GM18519 (cell line): ENCODE results near the gene LYRM9.
"Not testable (repeated sequence)": the region's sequence is repeated elsewhere in the genome, so short reads cannot be mapped to it uniquely, and the experiment has no call there.

Experiments used
- ATAC-seq: cut with Tn5 transposase; IDR thresholded peaks from one replicate; pipeline ENCODE4 v1.9.1; 2021; ENCODE audit warnings: mild to moderate bottlenecking, moderate library complexity; ENCODE audit not compliant: unreplicated experiment, low FRiP score

LYRM9 gene

DNA sequence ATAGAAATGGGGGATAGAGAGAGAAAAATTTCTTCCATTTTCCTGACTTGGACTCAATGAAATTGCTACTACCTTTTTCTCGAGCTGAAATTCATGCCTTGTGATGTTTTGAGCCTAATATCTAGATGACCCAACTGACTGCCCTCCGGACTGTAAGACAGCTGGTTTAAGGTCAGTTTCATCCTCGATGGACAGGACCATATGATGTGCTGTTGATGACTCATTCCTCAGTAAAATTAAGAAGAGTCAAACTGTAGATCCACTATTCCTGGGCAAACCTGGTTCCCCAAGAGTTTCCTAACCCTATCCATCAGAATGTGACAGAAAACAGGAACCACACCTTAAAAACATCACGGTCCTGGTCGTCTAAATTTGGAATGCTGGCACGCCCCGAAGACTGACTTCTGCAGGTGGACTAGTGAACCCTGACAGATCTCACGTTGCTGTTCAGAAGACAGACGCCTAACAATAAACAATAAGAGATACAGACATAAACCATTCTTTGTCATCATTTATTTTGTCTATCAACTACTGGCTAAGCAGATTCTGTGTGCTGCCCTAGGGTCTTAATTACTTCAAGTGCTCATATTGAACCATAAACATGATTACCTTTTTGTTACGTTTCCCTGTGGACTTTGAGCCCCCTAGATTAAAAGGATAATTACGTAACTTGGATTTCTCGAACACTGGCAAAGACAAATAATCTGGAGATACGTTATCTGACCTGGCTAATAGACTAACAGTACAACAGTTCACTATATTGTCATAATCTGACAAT, 47.7 kb downstream of the LYRM9 start:
- ATAC-seq = no peak

DNA sequence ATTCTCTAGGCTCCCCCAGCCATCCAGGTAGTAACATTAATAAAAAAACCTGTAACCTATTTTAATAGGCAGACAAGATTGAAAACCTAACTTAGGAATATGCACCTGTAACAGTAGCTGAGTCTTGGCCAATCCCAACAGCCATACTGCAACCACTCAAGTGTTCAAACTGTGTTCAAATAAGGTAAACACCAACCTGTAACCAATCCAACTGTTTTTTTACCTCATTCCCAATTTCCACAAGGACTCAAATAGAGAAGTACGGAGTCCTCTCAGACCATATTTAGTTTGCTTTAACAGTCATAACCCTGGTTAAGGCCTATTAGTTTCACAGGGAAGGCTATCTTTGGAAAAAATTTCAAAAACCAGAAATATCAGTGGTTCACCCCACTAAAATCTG, 52.5 kb downstream of the LYRM9 start:
- no peak for ATAC-seq

DNA sequence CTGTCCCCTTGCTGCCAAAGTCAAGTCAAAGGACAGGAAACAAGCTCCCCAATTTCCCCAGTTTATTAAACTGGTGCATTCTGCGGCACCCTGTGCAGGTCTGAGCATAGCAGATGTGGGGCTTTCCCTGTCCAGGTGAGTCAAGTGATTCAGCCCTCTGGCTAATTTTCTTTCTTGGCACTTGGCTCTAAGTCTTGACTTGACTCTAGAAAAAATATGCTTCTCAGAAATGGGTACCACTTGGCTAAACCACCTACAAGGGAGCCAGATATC, 52.8 kb downstream of the LYRM9 start:
- ATAC-seq = not testable (repeated sequence)

DNA sequence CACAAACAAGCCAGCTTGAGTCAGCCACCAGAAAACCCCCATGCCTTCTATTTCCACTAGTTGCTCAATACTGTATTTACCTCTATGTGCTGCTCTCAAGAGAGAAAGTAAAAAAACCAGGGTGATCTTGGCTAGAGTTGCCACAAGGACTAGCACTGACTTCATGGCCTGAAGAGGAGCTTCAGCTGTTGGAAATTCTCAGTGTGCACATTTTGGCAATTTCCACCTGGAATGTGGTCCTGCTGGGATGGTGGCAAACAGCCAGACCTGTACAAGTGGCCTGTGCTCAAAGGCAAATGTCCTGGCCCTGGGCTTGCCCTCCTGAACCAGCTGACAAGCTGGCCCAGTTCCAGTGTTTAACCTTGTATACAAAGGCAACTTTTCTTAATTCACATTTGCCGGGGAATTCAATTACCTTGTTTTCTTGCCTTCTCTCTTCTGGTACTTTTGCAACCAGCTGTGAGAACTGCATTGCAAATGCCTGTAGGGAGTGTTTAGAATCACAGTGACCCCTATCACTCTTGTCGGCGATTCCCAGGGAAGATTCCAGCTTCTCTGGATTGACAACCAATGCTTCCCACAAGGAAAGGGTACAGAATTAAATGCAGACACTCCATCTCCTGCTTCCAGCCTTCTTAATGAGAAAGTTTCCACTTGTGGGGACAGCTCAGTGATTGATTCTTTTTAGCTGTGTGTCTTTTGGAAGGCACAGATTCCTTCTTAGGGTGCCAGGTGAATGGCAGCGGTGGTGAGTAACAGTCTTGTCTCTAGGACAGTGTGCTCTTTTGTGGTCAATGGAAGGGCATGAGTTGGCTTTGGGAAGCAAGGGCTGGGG, 53.4 kb downstream of the LYRM9 start:
- ATAC-seq = not testable (repeated sequence)

DNA sequence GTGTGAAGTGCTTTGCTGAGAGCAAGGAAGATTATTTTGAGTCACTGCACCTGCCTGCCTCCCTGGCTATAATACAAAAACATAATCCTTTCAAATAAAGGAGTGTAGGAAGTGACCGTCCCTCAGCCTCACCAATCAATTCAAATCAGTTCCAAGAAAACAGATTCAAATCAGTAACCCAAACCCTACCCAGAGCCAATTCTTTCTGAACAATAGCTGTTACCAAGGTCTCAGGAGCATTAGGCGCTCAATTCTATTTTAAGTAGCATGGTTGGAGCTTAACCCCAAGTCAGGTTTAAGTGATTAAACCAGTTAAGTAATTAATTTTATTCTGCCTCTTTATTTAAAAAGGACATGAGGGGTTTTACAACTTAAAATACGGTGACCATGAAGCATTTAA, 54.6 kb downstream of the LYRM9 start:
- ATAC-seq = not testable (repeated sequence)

DNA sequence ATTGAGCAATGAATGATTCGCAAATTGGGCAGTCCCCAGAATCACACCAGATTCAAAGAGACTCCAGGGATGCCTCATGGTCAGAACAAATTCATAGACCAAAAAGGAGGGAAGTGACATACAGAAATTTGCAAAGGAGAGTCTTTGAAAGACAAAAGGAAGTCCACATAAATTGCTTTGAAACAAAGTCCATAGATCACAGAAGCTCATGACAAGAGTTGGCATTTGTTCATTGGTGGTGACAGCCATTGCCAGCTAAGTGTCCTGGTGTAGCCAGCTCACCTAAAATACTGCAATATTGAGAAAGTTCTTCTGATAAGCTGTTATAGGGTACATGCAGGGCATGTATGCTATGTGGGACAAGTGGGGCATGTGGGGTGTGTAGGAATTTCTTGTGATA, 55.4 kb downstream of the LYRM9 start:
- not testable (repeated sequence) for ATAC-seq

DNA sequence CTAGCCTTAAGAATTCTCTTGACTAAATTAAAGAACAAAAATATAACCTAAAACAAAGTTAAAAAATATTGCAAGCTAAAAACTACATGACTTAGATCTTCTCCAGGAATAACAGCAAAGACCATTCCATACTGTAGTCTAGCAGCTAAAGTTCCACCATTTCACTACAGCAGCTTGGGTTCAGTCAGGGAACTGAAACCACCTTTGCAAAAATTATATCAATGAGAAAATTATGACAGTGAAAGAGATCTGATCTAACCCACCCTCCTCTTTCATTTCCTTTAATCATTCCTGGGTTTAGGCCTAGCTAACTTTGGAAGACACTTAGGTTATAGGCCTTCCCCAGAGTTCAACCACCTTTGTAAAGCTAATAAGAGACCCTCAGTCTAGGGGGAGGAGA, 56.5 kb downstream of the LYRM9 start:
- no peak for ATAC-seq

DNA sequence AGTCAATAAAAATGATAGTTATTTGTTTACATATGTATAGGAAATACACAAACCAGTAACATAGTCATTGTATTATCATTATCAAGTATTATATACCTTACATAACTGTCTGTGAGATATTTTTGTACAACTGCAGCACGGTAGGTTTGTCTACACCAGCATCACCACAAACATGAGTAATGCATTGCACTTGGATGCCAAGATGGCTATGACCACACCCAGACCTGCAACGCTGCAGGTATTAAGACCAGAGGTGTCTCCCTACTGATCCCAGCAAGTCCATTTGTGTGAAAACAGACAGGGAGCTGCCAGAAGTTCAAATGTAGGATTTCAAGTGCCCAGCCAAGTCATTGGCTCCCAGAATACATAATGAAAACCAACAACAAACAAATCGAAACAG, 58.6 kb downstream of the LYRM9 start:
- ATAC-seq = no peak

DNA sequence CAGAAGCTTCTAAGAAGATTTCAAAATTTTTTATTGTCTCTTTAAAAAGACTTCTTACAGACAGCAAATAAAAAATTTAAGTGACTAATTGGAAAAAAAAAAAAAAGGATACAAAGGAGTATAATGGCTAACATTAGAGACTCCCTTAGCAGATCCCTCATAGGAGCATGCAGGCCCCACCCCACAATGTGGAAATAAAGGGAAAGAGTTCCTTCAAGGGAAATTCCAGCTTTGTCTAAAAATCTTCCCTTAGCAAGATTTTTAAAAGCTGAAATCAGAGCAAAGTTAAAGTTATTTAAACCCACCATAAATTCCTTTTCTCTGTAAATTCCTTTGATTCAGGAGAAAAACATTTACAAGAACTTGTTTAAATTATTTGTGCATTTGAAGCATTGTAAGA, 60.3 kb downstream of the LYRM9 start:
- ATAC-seq = no peak

DNA sequence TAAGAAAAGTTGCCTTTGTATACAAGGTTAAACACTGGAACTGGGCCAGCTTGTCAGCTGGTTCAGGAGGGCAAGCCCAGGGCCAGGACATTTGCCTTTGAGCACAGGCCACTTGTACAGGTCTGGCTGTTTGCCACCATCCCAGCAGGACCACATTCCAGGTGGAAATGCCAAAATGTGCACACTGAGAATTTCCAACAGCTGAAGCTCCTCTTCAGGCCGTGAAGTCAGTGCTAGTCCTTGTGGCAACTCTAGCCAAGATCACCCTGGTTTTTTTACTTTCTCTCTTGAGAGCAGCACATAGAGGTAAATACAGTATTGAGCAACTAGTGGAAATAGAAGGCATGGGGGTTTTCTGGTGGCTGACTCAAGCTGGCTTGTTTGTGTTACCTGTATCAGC, 63.3 kb downstream of the LYRM9 start:
- ATAC-seq = not testable (repeated sequence)

DNA sequence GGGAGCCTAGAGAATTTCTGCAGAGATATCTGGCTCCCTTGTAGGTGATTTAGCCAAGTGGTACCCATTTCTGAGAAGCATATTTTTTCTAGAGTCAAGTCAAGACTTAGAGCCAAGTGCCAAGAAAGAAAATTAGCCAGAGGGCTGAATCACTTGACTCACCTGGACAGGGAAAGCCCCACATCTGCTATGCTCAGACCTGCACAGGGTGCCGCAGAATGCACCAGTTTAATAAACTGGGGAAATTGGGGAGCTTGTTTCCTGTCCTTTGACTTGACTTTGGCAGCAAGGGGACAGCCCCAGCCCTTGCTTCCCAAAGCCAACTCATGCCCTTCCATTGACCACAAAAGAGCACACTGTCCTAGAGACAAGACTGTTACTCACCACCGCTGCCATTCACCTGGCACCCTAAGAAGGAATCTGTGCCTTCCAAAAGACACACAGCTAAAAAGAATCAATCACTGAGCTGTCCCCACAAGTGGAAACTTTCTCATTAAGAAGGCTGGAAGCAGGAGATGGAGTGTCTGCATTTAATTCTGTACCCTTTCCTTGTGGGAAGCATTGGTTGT, 63.9 kb downstream of the LYRM9 start:
- ATAC-seq = not testable (repeated sequence)
